Activated naive CD4-positive, alpha-beta T cell treated with anti-CD3 and anti-CD28 coated beads for 36 hours (primary cell): ENCODE data around the gene ALK. TPM values are rescaled to one million over a fixed set of nuclear protein-coding genes. Genes with fewer than 3 reads are reported as not detected.

Experiments
- CTCF ChIA-PET: fragments of 350-600 bp; sonication (Branson Sonifier 250); formaldehyde crosslinking; loops from one replicate; lab custom pipeline; 2021; ENCODE audit warnings: antibody characterized with exemption; lab: Charles Lee
- DNase-seq: peaks from one replicate; pipeline ENCODE4 v3.0.0-alpha.2; 2020
- H3K27ac Mint-ChIP-seq: one replicate; pipeline ENCODE4 v1.8.0; 2021; ENCODE audit warnings: mild to moderate bottlenecking, mixed read lengths
- H3K27me3 Mint-ChIP-seq: one replicate; pipeline ENCODE4 v1.8.0; 2021; ENCODE audit warnings: low read depth, mixed read lengths
- H3K36me3 Mint-ChIP-seq: one replicate; pipeline ENCODE4 v1.8.0; 2021; ENCODE audit warnings: low read depth, mixed read lengths
- H3K4me1 Mint-ChIP-seq: one replicate; pipeline ENCODE4 v1.8.0; 2021; ENCODE audit warnings: low read depth, mixed read lengths
- H3K4me3 Mint-ChIP-seq: one replicate; pipeline ENCODE4 v1.8.0; 2021; ENCODE audit warnings: mild to moderate bottlenecking, moderate library complexity, mixed read lengths
- H3K9me3 Mint-ChIP-seq: one replicate; pipeline ENCODE4 v1.8.0; 2021; ENCODE audit warnings: mixed read lengths
- intact Hi-C: fragments of 100-400 bp; cut with micrococcal nuclease; formaldehyde crosslinking; loops from one replicate; pipeline ENCODE4 v1.15.1; 2023
- total RNA-seq, 2 experiments: library from RNA; stranded (reverse); gene quantifications; one replicate each; pipeline ENCODE4 v1.2.3, GENCODE V29; 2021

Gene ALK
- total RNA-seq, 2 experiments from 2014 or later, result not detected

- Mint-ChIP-seq H3K27me3 (peaks cover 5% of the 10 kb centered on the region), H3K9me3 (no peaks in the 10 kb centered on the region), H3K4me3 (no peak overlapping the region), H3K27ac (no peak overlapping the region), H3K36me3 (no peaks in the 10 kb centered on the region), H3K4me1 (no peaks in the 10 kb centered on the region)
- CTCF ChIA-PET, result no interaction called here
- no peak for DNase-seq
- intact Hi-C loops, result no loop called here
These were observed 500.9 kb downstream of the ALK start for GRCh38 chr2:29420464-29420863.

GRCh38 chr2:29417630-29418029 lies 503.8 kb downstream of the ALK start:
- Mint-ChIP-seq H3K27ac (no peak overlapping the region), H3K36me3 (no peaks in the 10 kb centered on the region), H3K4me3 (no peak overlapping the region), H3K27me3 (peaks cover under 1% of the 10 kb centered on the region), H3K9me3 (no peaks in the 10 kb centered on the region), H3K4me1 (no peaks in the 10 kb centered on the region)
- DNase-seq, result no peak
- CTCF ChIA-PET, result no interaction called here
- intact Hi-C loops, result no loop called here

- no peaks in the 10 kb centered on the region for H3K9me3 Mint-ChIP-seq
- no peak overlapping the region for H3K27ac Mint-ChIP-seq
- intact Hi-C loops, result no loop called here
- no peaks in the 10 kb centered on the region for H3K4me1 Mint-ChIP-seq
- H3K27me3 Mint-ChIP-seq, result peaks cover 4% of the 10 kb centered on the region
- no peaks in the 10 kb centered on the region for H3K36me3 Mint-ChIP-seq
- H3K4me3 Mint-ChIP-seq, result no peak overlapping the region
- no peak for DNase-seq
- CTCF ChIA-PET, result no interaction called here
These were observed 509.0 kb downstream of the ALK start for GRCh38 chr2:29412197-29412925.

GRCh38 chr2:29405707-29406106 lies 515.7 kb downstream of the ALK start:
- H3K4me3 Mint-ChIP-seq, result no peak overlapping the region
- H3K27ac Mint-ChIP-seq, result no peak overlapping the region
- H3K27me3 Mint-ChIP-seq, result peaks cover 5% of the 10 kb centered on the region
- no peaks in the 10 kb centered on the region for H3K9me3 Mint-ChIP-seq
- no peaks in the 10 kb centered on the region for H3K36me3 Mint-ChIP-seq
- intact Hi-C loops, result no loop called here
- H3K4me1 Mint-ChIP-seq, result no peaks in the 10 kb centered on the region
- CTCF ChIA-PET, result no interaction called here
- no peak for DNase-seq

GRCh38 chr2:29405266-29405665 lies 516.1 kb downstream of the ALK start:
- no peak overlapping the region for H3K27ac Mint-ChIP-seq
- CTCF ChIA-PET, result no interaction called here
- H3K9me3 Mint-ChIP-seq, result no peaks in the 10 kb centered on the region
- H3K36me3 Mint-ChIP-seq, result no peaks in the 10 kb centered on the region
- no peaks in the 10 kb centered on the region for H3K4me1 Mint-ChIP-seq
- H3K27me3 Mint-ChIP-seq, result peaks cover 5% of the 10 kb centered on the region
- no peak for DNase-seq
- intact Hi-C loops, result no loop called here
- H3K4me3 Mint-ChIP-seq, result no peak overlapping the region

- Mint-ChIP-seq H3K9me3 (no peaks in the 10 kb centered on the region), H3K27me3 (peaks cover 2% of the 10 kb centered on the region), H3K27ac (no peak overlapping the region), H3K4me3 (no peak overlapping the region), H3K4me1 (no peaks in the 10 kb centered on the region), H3K36me3 (no peaks in the 10 kb centered on the region)
- CTCF ChIA-PET, result no interaction called here
- no peak for DNase-seq
- intact Hi-C loops, result no loop called here
These were observed 519.4 kb downstream of the ALK start for GRCh38 chr2:29401994-29402393.

GRCh38 chr2:29400930-29401653 lies 520.3 kb downstream of the ALK start:
- CTCF ChIA-PET, result no interaction called here
- no peak for DNase-seq
- H3K36me3 Mint-ChIP-seq, result no peaks in the 10 kb centered on the region
- H3K4me1 Mint-ChIP-seq, result no peaks in the 10 kb centered on the region
- intact Hi-C loops, result no loop called here
- H3K9me3 Mint-ChIP-seq, result no peaks in the 10 kb centered on the region
- H3K4me3 Mint-ChIP-seq, result no peak overlapping the region
- peaks cover 2% of the 10 kb centered on the region for H3K27me3 Mint-ChIP-seq
- no peak overlapping the region for H3K27ac Mint-ChIP-seq

GRCh38 chr2:29398384-29399237 lies 522.8 kb downstream of the ALK start:
- CTCF ChIA-PET, result no interaction called here
- Mint-ChIP-seq H3K9me3 (no peaks in the 10 kb centered on the region), H3K36me3 (no peaks in the 10 kb centered on the region), H3K27me3 (peaks cover 2% of the 10 kb centered on the region), H3K4me1 (no peaks in the 10 kb centered on the region), H3K27ac (no peak overlapping the region), H3K4me3 (no peak overlapping the region)
- no peak for DNase-seq
- intact Hi-C loops, result no loop called here

- Mint-ChIP-seq H3K9me3 (no peaks in the 10 kb centered on the region), H3K27ac (no peak overlapping the region)
These were observed 523.7 kb downstream of the ALK start for GRCh38 chr2:29397713-29398112.

GRCh38 chr2:29397039-29397438 lies 524.3 kb downstream of the ALK start:
- CTCF ChIA-PET, result no interaction called here

More at GRCh38 chr2:29397713-29398112, 523.7 kb downstream of the ALK start:
- CTCF ChIA-PET, result no interaction called here
- Mint-ChIP-seq H3K36me3 (no peaks in the 10 kb centered on the region), H3K27me3 (peaks cover 2% of the 10 kb centered on the region), H3K4me1 (no peaks in the 10 kb centered on the region), H3K4me3 (no peak overlapping the region)
- intact Hi-C loops, result no loop called here
- no peak for DNase-seq

GRCh38 chr2:29394981-29395350 lies 526.4 kb downstream of the ALK start:
- Mint-ChIP-seq H3K9me3 (no peaks in the 10 kb centered on the region), H3K27ac (no peak overlapping the region), H3K4me3 (no peak overlapping the region), H3K27me3 (peaks cover 2% of the 10 kb centered on the region), H3K4me1 (no peaks in the 10 kb centered on the region), H3K36me3 (no peaks in the 10 kb centered on the region)
- no peak for DNase-seq
- intact Hi-C loops, result no loop called here
- CTCF ChIA-PET, result interaction anchor here (2.2 kb wide), 1 partner anchor 86 kb away, joined by 6 read pairs; no protein-coding TSS in a partner anchor

More at GRCh38 chr2:29397039-29397438, 524.3 kb downstream of the ALK start:
- no peaks in the 10 kb centered on the region for H3K9me3 Mint-ChIP-seq
- intact Hi-C loops, result no loop called here
- no peak for DNase-seq
- no peaks in the 10 kb centered on the region for H3K4me1 Mint-ChIP-seq
- H3K36me3 Mint-ChIP-seq, result no peaks in the 10 kb centered on the region
- H3K27ac Mint-ChIP-seq, result no peak overlapping the region
- H3K27me3 Mint-ChIP-seq, result peaks cover 2% of the 10 kb centered on the region
- no peak overlapping the region for H3K4me3 Mint-ChIP-seq

- Mint-ChIP-seq H3K36me3 (no peaks in the 10 kb centered on the region), H3K27me3 (peaks cover 2% of the 10 kb centered on the region), H3K4me1 (no peaks in the 10 kb centered on the region), H3K4me3 (no peak overlapping the region), H3K9me3 (no peaks in the 10 kb centered on the region), H3K27ac (no peak overlapping the region)
- no peak for DNase-seq
- CTCF ChIA-PET, result interaction anchor here (2.2 kb wide), 1 partner anchor 85 kb away, joined by 6 read pairs; no protein-coding TSS in a partner anchor
- intact Hi-C loops, result no loop called here
These were observed 526.9 kb downstream of the ALK start for GRCh38 chr2:29394311-29394980.
